Spleen (tissue), 7 donors: Measurements from ENCODE around the gene ARHGEF26.

ENCODE experiments used
- CTCF ChIP-seq, 11 experiments: fragments of 200-600 bp in 7 of 11; fragments of 450-650 bp in 4 of 11; sonication (generic) in 4 of 11; IDR thresholded peaks in 8 of 11; conservative IDR thresholded peaks in 3 of 11; 1 replicate in 7 of 11; 2 replicates in 4 of 11; pipeline versions ENCODE4 v1.4.0 to v1.8.0; 2016 to 2021; ENCODE audit warnings: antibody characterized with exemption in 11 of 11, inconsistent platforms in 4 of 11, mild to moderate bottlenecking in 1 of 11
- POLR2A ChIP-seq, 3 donors: fragments of 450-650 bp; IDR thresholded peaks; one replicate each; pipeline ENCODE4 v1.5.1; 2017; ENCODE audit warnings: antibody characterized with exemption in 3 of 3, mild to moderate bottlenecking in 1 of 3
- POLR2AphosphoS5 ChIP-seq, 3 donors: sonication (generic); formaldehyde crosslinking; IDR thresholded peaks; one replicate each; pipeline ENCODE4 v1.5.1; 2017; ENCODE audit warnings: antibody characterized with exemption in 3 of 3
- donor health status: DM: no; HTN: no; CAD: no; lungs with moderate emphysema.
- donor health status: DM: no; HTN: no; CAD: no.
- donor health status: DM: no; HTN: no; CAD: no.

GRCh38 chr3:154094051-154094450 is 27.1 kb upstream of the ARHGEF26 start:
- TF ChIP-seq CTCF (IDR thresholded peaks at IDR 0.05 in 8 of 11, conservative IDR thresholded peaks at IDR 0.05 in 3 of 11) (no peak), POLR2A (IDR thresholded peaks at IDR 0.05) (no peak), POLR2AphosphoS5 (IDR thresholded peaks at IDR 0.05) (no peak)
